Measurements from ENCODE around the gene MOB3A. TPM values are rescaled to one million over a fixed set of nuclear protein-coding genes. Genes with fewer than 3 reads are reported as not detected.
"Not testable (repeated sequence)": the region's sequence is repeated elsewhere in the genome, so short reads cannot be mapped to it uniquely, and the experiment has no call there.

The MOB3A gene
- total and polyA plus RNA-seq, 12 donors: 8.9 to 30.5 (median 15.7) TPM

DNA sequence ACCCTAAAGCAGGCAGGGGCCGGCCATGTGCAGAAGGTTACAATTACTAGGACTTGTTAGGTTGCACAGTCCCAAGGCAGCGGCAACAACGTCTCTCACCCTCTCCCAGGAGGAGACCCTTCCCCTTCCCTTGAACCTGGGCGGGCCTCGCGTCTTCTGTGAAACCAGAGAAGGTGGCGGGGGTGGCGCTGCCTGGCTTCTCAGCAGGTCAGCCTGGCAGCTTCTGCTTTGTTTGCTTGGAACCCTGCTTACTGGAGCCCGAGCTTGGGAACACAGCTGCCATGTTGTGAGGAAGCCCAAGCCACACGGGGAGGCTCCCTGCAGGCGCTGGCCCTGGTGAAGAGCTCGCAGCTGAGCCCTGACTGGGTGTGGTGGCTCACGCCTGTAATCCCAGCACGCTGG is 60.5 kb downstream of the MOB3A start:
- H3K36me3 ChIP-seq: peaks cover 0 to 32% (median 23%) of the 10 kb centered on the region in 9 donors
- no peaks in the 10 kb centered on the region for H3K27me3 ChIP-seq
- intact Hi-C loops (cut with DNase I): no loop called here
- H3K27ac ChIP-seq: no peak overlapping the region
- H3K4me3 ChIP-seq: no peak overlapping the region
- WGBS, 2 donors: 72 to 80% methylated on average over 14 of the region's 14 CpGs
- DNase-seq (no peak), ATAC-seq (no peak)
- TF ChIP-seq, protein P1, sequence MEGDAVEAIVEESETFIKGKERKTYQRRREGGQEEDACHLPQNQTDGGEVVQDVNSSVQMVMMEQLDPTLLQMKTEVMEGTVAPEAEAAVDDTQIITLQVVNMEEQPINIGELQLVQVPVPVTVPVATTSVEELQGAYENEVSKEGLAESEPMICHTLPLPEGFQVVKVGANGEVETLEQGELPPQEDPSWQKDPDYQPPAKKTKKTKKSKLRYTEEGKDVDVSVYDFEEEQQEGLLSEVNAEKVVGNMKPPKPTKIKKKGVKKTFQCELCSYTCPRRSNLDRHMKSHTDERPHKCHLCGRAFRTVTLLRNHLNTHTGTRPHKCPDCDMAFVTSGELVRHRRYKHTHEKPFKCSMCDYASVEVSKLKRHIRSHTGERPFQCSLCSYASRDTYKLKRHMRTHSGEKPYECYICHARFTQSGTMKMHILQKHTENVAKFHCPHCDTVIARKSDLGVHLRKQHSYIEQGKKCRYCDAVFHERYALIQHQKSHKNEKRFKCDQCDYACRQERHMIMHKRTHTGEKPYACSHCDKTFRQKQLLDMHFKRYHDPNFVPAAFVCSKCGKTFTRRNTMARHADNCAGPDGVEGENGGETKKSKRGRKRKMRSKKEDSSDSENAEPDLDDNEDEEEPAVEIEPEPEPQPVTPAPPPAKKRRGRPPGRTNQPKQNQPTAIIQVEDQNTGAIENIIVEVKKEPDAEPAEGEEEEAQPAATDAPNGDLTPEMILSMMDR (IDR thresholded peaks at IDR 0.05): no peak
- H3K4me1 ChIP-seq: peaks cover 22 to 43% (median 31%) of the 10 kb centered on the region in 9 donors
- H3K9me3 ChIP-seq: peaks cover 0 to 17% (median 9%) of the 10 kb centered on the region in 11 donors

GRCh38 chr19:2034729-2035589 is 61.2 kb downstream of the MOB3A start:
- ATAC-seq (peak in 1 of 8 donors; percentile 4), DNase-seq (peak in 1 of 2 donors; percentile 49)
- peaks cover 0 to 17% (median 9%) of the 10 kb centered on the region in 11 donors for H3K9me3 ChIP-seq
- H3K36me3 ChIP-seq: peaks cover 0 to 26% (median 17%) of the 10 kb centered on the region in 9 donors
- peaks cover 16 to 36% (median 24%) of the 10 kb centered on the region in 9 donors for H3K4me1 ChIP-seq
- TF ChIP-seq, protein P1 (IDR thresholded peaks at IDR 0.05): no peak
- WGBS, 2 donors: 45 to 46% methylated on average over 33 to 34 of the region's 34 CpGs
- H3K4me3 ChIP-seq: peak overlapping the region in 1 of 10 donors; percentile 18
- intact Hi-C loops (cut with DNase I): no loop called here
- H3K27me3 ChIP-seq: no peaks in the 10 kb centered on the region
- H3K27ac ChIP-seq: peak overlapping the region in 1 of 10 donors; percentile 40

DNA sequence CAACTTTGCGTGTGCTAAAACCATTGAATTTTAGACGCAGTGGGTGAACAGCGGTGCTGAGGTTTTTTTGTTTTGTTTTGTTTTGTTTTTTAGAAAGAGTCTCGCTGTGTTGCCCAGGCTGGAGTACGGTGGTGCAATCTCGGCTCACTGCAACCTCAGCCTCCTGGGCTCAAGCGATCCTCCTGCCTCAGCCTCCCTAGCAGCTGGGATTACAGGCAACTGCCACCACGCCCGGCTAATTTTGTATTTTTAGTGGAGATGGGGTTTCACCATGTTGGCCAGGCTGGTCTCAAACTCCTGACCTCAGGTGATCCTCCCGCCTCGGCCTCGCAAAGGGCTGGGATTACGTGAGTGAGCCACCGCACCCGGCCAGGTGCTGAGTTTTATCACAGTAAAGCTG is 61.9 kb downstream of the MOB3A start:
- ATAC-seq; DNase-seq; H3K27me3 ChIP-seq; intact Hi-C loops (cut with DNase I): not testable (repeated sequence)
- Histone ChIP-seq H3K4me3 (peak overlapping the region in 1 of 10 donors; percentile 18), H3K4me1 (peaks cover 12 to 36% (median 20%) of the 10 kb centered on the region in 9 donors), H3K9me3 (peaks cover 0 to 17% (median 9%) of the 10 kb centered on the region in 11 donors), H3K36me3 (peaks cover 0 to 19% (median 11%) of the 10 kb centered on the region in 9 donors), H3K27ac (peak overlapping the region in 1 of 10 donors; percentile 40)
- WGBS, 2 donors: 94% methylated on average over 15 of the region's 15 CpGs

- intact Hi-C loops (cut with DNase I): no loop called here
- H3K27ac ChIP-seq: no peak overlapping the region
- H3K36me3 ChIP-seq: peaks cover 0 to 14% (median 7%) of the 10 kb centered on the region in 9 donors
- no peak overlapping the region for H3K4me3 ChIP-seq
- ATAC-seq: no peak
- TF ChIP-seq, protein P1 (IDR thresholded peaks at IDR 0.05): no peak
- H3K27me3 ChIP-seq: no peaks in the 10 kb centered on the region
- WGBS, 2 donors: 75 to 76% methylated on average over 9 of the region's 9 CpGs
- peaks cover 0 to 17% (median 9%) of the 10 kb centered on the region in 11 donors for H3K9me3 ChIP-seq
- DNase-seq: no peak
- H3K4me1 ChIP-seq: peaks cover 12 to 41% (median 19%) of the 10 kb centered on the region in 9 donors
Observed at GRCh38 chr19:2033825-2034159, 62.3 kb downstream of the MOB3A start.

Measured in heart right ventricle (tissue), 16 donors.